Epidermal melanocyte (primary cell): ENCODE results near the gene CYB5A.

Source experiments
- DNase-seq: peaks from one replicate; pipeline ENCODE4 v3.0.0; 2011; ENCODE audit warnings: low spot score; ENCODE audit not compliant: insufficient read length

CYB5A gene

GRCh38 chr18:74217476-74218143 lies 74.2 kb downstream of the CYB5A start:
- no peak for DNase-seq

GRCh38 chr18:74216661-74217110 lies 75.1 kb downstream of the CYB5A start:
- DNase-seq, result no peak

GRCh38 chr18:74215863-74216262 lies 75.9 kb downstream of the CYB5A start:
- no peak for DNase-seq

- no peak for DNase-seq
These were observed 78.3 kb downstream of the CYB5A start for GRCh38 chr18:74213429-74213828.

- DNase-seq, result no peak
These were observed 87.1 kb downstream of the CYB5A start for GRCh38 chr18:74204526-74205152.

- no peak for DNase-seq
These were observed 88.0 kb downstream of the CYB5A start for GRCh38 chr18:74203811-74204210.
